ENCODE results near the gene MEIS2.

Gene MEIS2

GRCh38 chr15:36951731-36952247, 148.6 kb downstream of the MEIS2 start:
- no peak for DNase-seq

- no peak for DNase-seq
Observed at GRCh38 chr15:36950371-36950770, 150.0 kb downstream of the MEIS2 start.

GRCh38 chr15:36948982-36949381, 151.4 kb downstream of the MEIS2 start:
- no peak for DNase-seq

- no peak for DNase-seq
Observed at GRCh38 chr15:36947035-36947719, 153.2 kb downstream of the MEIS2 start.

GRCh38 chr15:36944442-36944841, 155.9 kb downstream of the MEIS2 start:
- DNase-seq: no peak

- DNase-seq: no peak
Observed at GRCh38 chr15:36943508-36944361, 156.6 kb downstream of the MEIS2 start.

- no peak for DNase-seq
Observed at GRCh38 chr15:36942248-36942827, 158.0 kb downstream of the MEIS2 start.

GRCh38 chr15:36941798-36942197, 158.6 kb downstream of the MEIS2 start:
- DNase-seq: no peak

- DNase-seq: no peak
Observed at GRCh38 chr15:36940636-36941260, 159.6 kb downstream of the MEIS2 start.

GRCh38 chr15:36940219-36940618, 160.1 kb downstream of the MEIS2 start:
- no peak for DNase-seq

GRCh38 chr15:36938764-36939163, 161.6 kb downstream of the MEIS2 start:
- no peak for DNase-seq

- DNase-seq: no peak
Observed at GRCh38 chr15:36938131-36938530, 162.2 kb downstream of the MEIS2 start.

GRCh38 chr15:36936613-36937012, 163.7 kb downstream of the MEIS2 start:
- DNase-seq: no peak

- DNase-seq: no peak
Observed at GRCh38 chr15:36933255-36933990, 166.9 kb downstream of the MEIS2 start.

- DNase-seq: no peak
Observed at GRCh38 chr15:36932070-36932469, 168.3 kb downstream of the MEIS2 start.

GRCh38 chr15:36931434-36931833, 168.9 kb downstream of the MEIS2 start:
- no peak for DNase-seq

- no peak for DNase-seq
Observed at GRCh38 chr15:36926427-36926825, 173.9 kb downstream of the MEIS2 start.

- DNase-seq: no peak
Observed at GRCh38 chr15:36925653-36926426, 174.5 kb downstream of the MEIS2 start.

GRCh38 chr15:36925049-36925448, 175.3 kb downstream of the MEIS2 start:
- no peak for DNase-seq

GRCh38 chr15:36924034-36924433, 176.3 kb downstream of the MEIS2 start:
- DNase-seq: no peak

GRCh38 chr15:36921484-36922091, 178.8 kb downstream of the MEIS2 start:
- DNase-seq: no peak

Measured in NCI-H1048 (cell line).